Neural cell (in vitro differentiated cells): ENCODE data around the gene INS.

Source experiments
- EP300 ChIP-seq: fragments of 450-650 bp; conservative IDR thresholded peaks from 2 replicates; pipeline ENCODE4 v1.6.1; 2014; ENCODE audit warnings: antibody characterized with exemption, mild to moderate bottlenecking, moderate library complexity; ENCODE audit not compliant: poor library complexity, severe bottlenecking
- EZH2 ChIP-seq: fragments of 200-600, 300-800 bp; shearing (Covaris generic), sonication (generic); IDR thresholded peaks from 2 replicates; pipeline ENCODE4 v1.6.1; 2014; ENCODE audit warnings: antibody characterized with exemption, low read length, borderline replicate concordance, mild to moderate bottlenecking; ENCODE audit not compliant: insufficient read depth, poor library complexity, severe bottlenecking
- POLR2AphosphoS5 ChIP-seq: IDR thresholded peaks from 2 replicates; pipeline ENCODE4 v1.6.1; 2012
- RAD21 ChIP-seq: fragments of 450-650 bp; conservative IDR thresholded peaks from 2 replicates; pipeline ENCODE4 v1.6.1; 2014; ENCODE audit warnings: antibody characterized with exemption, mild to moderate bottlenecking, moderate library complexity
- TAF1 ChIP-seq: IDR thresholded peaks from 2 replicates; pipeline ENCODE4 v1.6.1; 2012; ENCODE audit warnings: low read depth
- TF ChIP-seq, protein P1 (sequence below): fragments of 450-650 bp; IDR thresholded peaks from 2 replicates; pipeline ENCODE4 v1.5.1; 2014; ENCODE audit warnings: antibody characterized with exemption, mild to moderate bottlenecking, moderate library complexity; ENCODE audit not compliant: poor library complexity, severe bottlenecking
- TF ChIP-seq, protein P2 (sequence below): IDR thresholded peaks from 2 replicates; pipeline ENCODE4 v1.6.1; 2012; ENCODE audit warnings: borderline replicate concordance

DNA sequence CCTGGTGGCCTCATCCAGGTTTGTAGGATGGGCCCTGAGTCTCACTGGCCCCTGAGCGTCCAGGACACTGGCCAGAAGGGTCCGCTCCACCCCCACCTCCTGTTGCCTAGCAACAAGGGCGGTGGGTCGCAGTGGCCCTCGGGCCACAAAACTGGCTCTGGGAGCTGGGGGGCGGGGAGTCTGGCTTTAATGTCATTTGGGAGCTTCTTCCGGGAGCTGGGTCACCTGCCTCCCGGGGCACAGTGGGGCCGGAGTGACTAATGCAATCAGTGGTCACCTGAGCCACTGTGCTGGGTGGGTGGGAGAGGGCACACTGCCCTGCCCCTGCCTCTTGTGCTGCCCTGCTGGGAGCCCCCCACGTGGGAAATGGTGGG lies 8.0 kb upstream of the INS start:
- TF ChIP-seq POLR2AphosphoS5 (no peak), RAD21 (no peak), EP300 (no peak), EZH2 (no peak), TAF1 (no peak)
- TF ChIP-seq, protein P1, sequence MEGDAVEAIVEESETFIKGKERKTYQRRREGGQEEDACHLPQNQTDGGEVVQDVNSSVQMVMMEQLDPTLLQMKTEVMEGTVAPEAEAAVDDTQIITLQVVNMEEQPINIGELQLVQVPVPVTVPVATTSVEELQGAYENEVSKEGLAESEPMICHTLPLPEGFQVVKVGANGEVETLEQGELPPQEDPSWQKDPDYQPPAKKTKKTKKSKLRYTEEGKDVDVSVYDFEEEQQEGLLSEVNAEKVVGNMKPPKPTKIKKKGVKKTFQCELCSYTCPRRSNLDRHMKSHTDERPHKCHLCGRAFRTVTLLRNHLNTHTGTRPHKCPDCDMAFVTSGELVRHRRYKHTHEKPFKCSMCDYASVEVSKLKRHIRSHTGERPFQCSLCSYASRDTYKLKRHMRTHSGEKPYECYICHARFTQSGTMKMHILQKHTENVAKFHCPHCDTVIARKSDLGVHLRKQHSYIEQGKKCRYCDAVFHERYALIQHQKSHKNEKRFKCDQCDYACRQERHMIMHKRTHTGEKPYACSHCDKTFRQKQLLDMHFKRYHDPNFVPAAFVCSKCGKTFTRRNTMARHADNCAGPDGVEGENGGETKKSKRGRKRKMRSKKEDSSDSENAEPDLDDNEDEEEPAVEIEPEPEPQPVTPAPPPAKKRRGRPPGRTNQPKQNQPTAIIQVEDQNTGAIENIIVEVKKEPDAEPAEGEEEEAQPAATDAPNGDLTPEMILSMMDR, result no peak
- TF ChIP-seq, protein P2, sequence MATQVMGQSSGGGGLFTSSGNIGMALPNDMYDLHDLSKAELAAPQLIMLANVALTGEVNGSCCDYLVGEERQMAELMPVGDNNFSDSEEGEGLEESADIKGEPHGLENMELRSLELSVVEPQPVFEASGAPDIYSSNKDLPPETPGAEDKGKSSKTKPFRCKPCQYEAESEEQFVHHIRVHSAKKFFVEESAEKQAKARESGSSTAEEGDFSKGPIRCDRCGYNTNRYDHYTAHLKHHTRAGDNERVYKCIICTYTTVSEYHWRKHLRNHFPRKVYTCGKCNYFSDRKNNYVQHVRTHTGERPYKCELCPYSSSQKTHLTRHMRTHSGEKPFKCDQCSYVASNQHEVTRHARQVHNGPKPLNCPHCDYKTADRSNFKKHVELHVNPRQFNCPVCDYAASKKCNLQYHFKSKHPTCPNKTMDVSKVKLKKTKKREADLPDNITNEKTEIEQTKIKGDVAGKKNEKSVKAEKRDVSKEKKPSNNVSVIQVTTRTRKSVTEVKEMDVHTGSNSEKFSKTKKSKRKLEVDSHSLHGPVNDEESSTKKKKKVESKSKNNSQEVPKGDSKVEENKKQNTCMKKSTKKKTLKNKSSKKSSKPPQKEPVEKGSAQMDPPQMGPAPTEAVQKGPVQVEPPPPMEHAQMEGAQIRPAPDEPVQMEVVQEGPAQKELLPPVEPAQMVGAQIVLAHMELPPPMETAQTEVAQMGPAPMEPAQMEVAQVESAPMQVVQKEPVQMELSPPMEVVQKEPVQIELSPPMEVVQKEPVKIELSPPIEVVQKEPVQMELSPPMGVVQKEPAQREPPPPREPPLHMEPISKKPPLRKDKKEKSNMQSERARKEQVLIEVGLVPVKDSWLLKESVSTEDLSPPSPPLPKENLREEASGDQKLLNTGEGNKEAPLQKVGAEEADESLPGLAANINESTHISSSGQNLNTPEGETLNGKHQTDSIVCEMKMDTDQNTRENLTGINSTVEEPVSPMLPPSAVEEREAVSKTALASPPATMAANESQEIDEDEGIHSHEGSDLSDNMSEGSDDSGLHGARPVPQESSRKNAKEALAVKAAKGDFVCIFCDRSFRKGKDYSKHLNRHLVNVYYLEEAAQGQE, result no peak
